Measurements from ENCODE around the gene GLTP. TPM values are rescaled to one million over a fixed set of nuclear protein-coding genes. Genes with fewer than 3 reads are reported as not detected.
"Not testable (repeated sequence)": the region's sequence is repeated elsewhere in the genome, so short reads cannot be mapped to it uniquely, and the experiment has no call there.

The GLTP gene
- total RNA-seq, 2 donors from 2014 or later, result 29.0 to 43.2 TPM

- TF ChIP-seq CTCF (IDR thresholded peaks at IDR 0.05), result no peak
- Histone ChIP-seq H3K36me3 (peaks cover 25% of the 10 kb centered on the region), H3K27ac (no peak overlapping the region)
Measured at GRCh38 chr12:109860977-109861376, 19.4 kb downstream of the GLTP start.

GRCh38 chr12:109858764-109859163 is 21.6 kb downstream of the GLTP start:
- no peaks in the 10 kb centered on the region for H3K27me3 ChIP-seq
- DNase-seq (ENCODE audit: low spot score), result no peak
- no peaks in the 10 kb centered on the region for H3K4me1 ChIP-seq
- H3K36me3 ChIP-seq, result peaks cover 43% of the 10 kb centered on the region
- H3K4me3 ChIP-seq, result no peak overlapping the region
- no peak for TF ChIP-seq CTCF (IDR thresholded peaks at IDR 0.05)
- H3K27ac ChIP-seq, result no peak overlapping the region
- H3K9me3 ChIP-seq, result no peaks in the 10 kb centered on the region

More at GRCh38 chr12:109860977-109861376, 19.4 kb downstream of the GLTP start:
- H3K9me3 ChIP-seq, result no peaks in the 10 kb centered on the region
- no peaks in the 10 kb centered on the region for H3K27me3 ChIP-seq
- no peak overlapping the region for H3K4me3 ChIP-seq
- DNase-seq (ENCODE audit: low spot score), result no peak
- no peaks in the 10 kb centered on the region for H3K4me1 ChIP-seq

GRCh38 chr12:109857715-109858114 is 22.6 kb downstream of the GLTP start:
- no peak for DNase-seq (ENCODE audit: low spot score)
- Histone ChIP-seq H3K9me3 (no peaks in the 10 kb centered on the region), H3K27me3 (no peaks in the 10 kb centered on the region), H3K27ac (no peak overlapping the region), H3K36me3 (peaks cover 43% of the 10 kb centered on the region), H3K4me1 (no peaks in the 10 kb centered on the region), H3K4me3 (no peak overlapping the region)
- TF ChIP-seq CTCF (IDR thresholded peaks at IDR 0.05), result no peak

GRCh38 chr12:109855377-109855776 is 25.0 kb downstream of the GLTP start:
- Histone ChIP-seq H3K27me3 (no peaks in the 10 kb centered on the region), H3K4me1 (no peaks in the 10 kb centered on the region), H3K4me3 (no peak overlapping the region), H3K36me3 (peaks cover 56% of the 10 kb centered on the region), H3K9me3 (no peaks in the 10 kb centered on the region), H3K27ac (no peak overlapping the region)
- no peak for DNase-seq (ENCODE audit: low spot score)
- TF ChIP-seq CTCF (IDR thresholded peaks at IDR 0.05), result no peak

- not testable (repeated sequence) for H3K4me3 ChIP-seq; H3K4me1 ChIP-seq; DNase-seq (ENCODE audit: low spot score); H3K27ac ChIP-seq; H3K27me3 ChIP-seq; H3K9me3 ChIP-seq
- H3K36me3 ChIP-seq, result peaks cover 27% of the 10 kb centered on the region
Measured at GRCh38 chr12:109850518-109850917, 29.8 kb downstream of the GLTP start.

- peaks cover 9% of the 10 kb centered on the region for H3K36me3 ChIP-seq
- no peaks in the 10 kb centered on the region for H3K9me3 ChIP-seq
- H3K27me3 ChIP-seq, result no peaks in the 10 kb centered on the region
- peaks cover 0 to 6% of the 10 kb centered on the region in 2 donors for H3K4me1 ChIP-seq
- H3K4me3 ChIP-seq, result no peak overlapping the region
- DNase-seq (ENCODE audit: low spot score), result no peak
- no peak overlapping the region for H3K27ac ChIP-seq
- TF ChIP-seq CTCF (IDR thresholded peaks at IDR 0.05), result no peak
Measured at GRCh38 chr12:109847142-109847735, 33.1 kb downstream of the GLTP start.

Data from right atrium auricular region (tissue), 2 donors.